ENCODE measurements around the gene TMX2. TPM values are rescaled to one million over a fixed set of nuclear protein-coding genes. Genes with fewer than 3 reads are reported as not detected.
"Not testable (repeated sequence)": the region's sequence is repeated elsewhere in the genome, so short reads cannot be mapped to it uniquely, and the experiment has no call there.

Gene TMX2
- total RNA-seq, 4 donors from 2014 or later = 85.3 to 127 (median 92.4) TPM

- 1 to 6% methylated on average over 19 to 43 of the region's 51 CpGs for WGBS, 2 donors
- peak; percentile 93 to 96 for DNase-seq
- Histone ChIP-seq H3K36me3 (no peaks in the 10 kb centered on the region), H3K4me1 (peaks cover 21 to 22% of the 10 kb centered on the region in 2 donors), H3K9me3 (no peaks in the 10 kb centered on the region), H3K4me3 (replicated peaks in 1 of 3) (peak within 1 kb of the TSS; percentile 49 to 78 (median 55)), H3K27me3 (no peaks in the 10 kb centered on the region), H3K27ac (peak within 1 kb of the TSS; percentile 40 to 93 (median 71))
- peak in 1 of 2 donors; percentile 69 for TF ChIP-seq POLR2A (IDR thresholded peaks at IDR 0.05)
- TF ChIP-seq CTCF (IDR thresholded peaks at IDR 0.05) = peak in 1 of 6 experiments; percentile 8
- intact Hi-C loops (cut with DNase I) = loop anchor here (5.0 kb wide), 1 partner anchor 34 kb away; no protein-coding TSS in a partner anchor
These were observed 758 bp upstream of the TMX2 start, which contains the start of gene MED19 for GRCh38 chr11:57711414-57712255. Gene MED19, minus strand, starts transcription at chr11:57712215. Its CDS starts 36 bp downstream, at chr11:57712179.

- Histone ChIP-seq H3K36me3 (peaks cover 0 to 3% of the 10 kb centered on the region in 2 donors), H3K4me3 (replicated peaks in 1 of 3) (no peak overlapping the region), H3K4me1 (peaks cover 21 to 22% of the 10 kb centered on the region in 2 donors), H3K27me3 (no peaks in the 10 kb centered on the region), H3K27ac (no peak overlapping the region), H3K9me3 (no peaks in the 10 kb centered on the region)
- intact Hi-C loops (cut with DNase I) = loop anchor here (5.0 kb wide), 1 partner anchor 37 kb away; no protein-coding TSS in a partner anchor
- no peak for TF ChIP-seq POLR2A (IDR thresholded peaks at IDR 0.05)
- TF ChIP-seq CTCF (IDR thresholded peaks at IDR 0.05) = no peak
- DNase-seq = no peak
- 93 to 95% methylated on average over 2 of the region's 2 CpGs for WGBS, 2 donors
These were observed 1.4 kb downstream of the TMX2 start for GRCh38 chr11:57713835-57714234.

- H3K9me3 ChIP-seq; H3K27me3 ChIP-seq; H3K4me3 ChIP-seq (replicated peaks in 1 of 3); H3K36me3 ChIP-seq; intact Hi-C loops (cut with DNase I); DNase-seq; H3K27ac ChIP-seq: not testable (repeated sequence)
- peaks cover 13 to 15% of the 10 kb centered on the region in 2 donors for H3K4me1 ChIP-seq
- 94% methylated on average over 20 of the region's 34 CpGs; no CpG with 5 or more reads in 1 of the 2 donors for WGBS, 2 donors
These were observed 4.3 kb downstream of the TMX2 start for GRCh38 chr11:57716726-57717125.

- Histone ChIP-seq H3K4me1 (no peaks in the 10 kb centered on the region), H3K27ac (no peak overlapping the region), H3K36me3 (no peaks in the 10 kb centered on the region), H3K9me3 (no peaks in the 10 kb centered on the region), H3K4me3 (replicated peaks in 1 of 3) (no peak overlapping the region), H3K27me3 (no peaks in the 10 kb centered on the region)
- TF ChIP-seq CTCF (IDR thresholded peaks at IDR 0.05) = no peak
- TF ChIP-seq POLR2A (IDR thresholded peaks at IDR 0.05) = no peak
- intact Hi-C loops (cut with DNase I) = no loop called here
- no peak for DNase-seq
- 73 to 93% methylated on average over 2 of the region's 2 CpGs for WGBS, 2 donors
These were observed 14.8 kb downstream of the TMX2 start for GRCh38 chr11:57727185-57727584.

GRCh38 chr11:57728829-57729228, 16.4 kb downstream of the TMX2 start:
- no peak overlapping the region for H3K4me3 ChIP-seq (replicated peaks in 1 of 3)
- H3K36me3 ChIP-seq = no peaks in the 10 kb centered on the region
- 70 to 74% methylated on average over 7 of the region's 7 CpGs for WGBS, 2 donors
- H3K27ac ChIP-seq = no peak overlapping the region
- H3K27me3 ChIP-seq = no peaks in the 10 kb centered on the region
- no peaks in the 10 kb centered on the region for H3K4me1 ChIP-seq
- no peaks in the 10 kb centered on the region for H3K9me3 ChIP-seq
- intact Hi-C loops (cut with DNase I) = no loop called here
- TF ChIP-seq POLR2A (IDR thresholded peaks at IDR 0.05) (no peak), CTCF (IDR thresholded peaks at IDR 0.05) (no peak)
- DNase-seq = no peak
